Activated CD8-positive, alpha-beta memory T cell treated with anti-CD3 and anti-CD28 coated beads, Interleukin-2, amount 50 U/mL, for 4 hours (primary cell): ENCODE measurements around the gene HPCA.

ENCODE experiments used
- DNase-seq: peaks from one replicate; pipeline ENCODE4 v3.0.0-alpha.2; 2020

HPCA gene

GRCh38 chr1:32939655-32940371 is 53.5 kb downstream of the HPCA start:
- no peak for DNase-seq

- DNase-seq = no peak
These were observed 57.9 kb downstream of the HPCA start for GRCh38 chr1:32944180-32944579.
